ENCODE data around the gene EBLN2. TPM values are rescaled to one million over a fixed set of nuclear protein-coding genes. Genes with fewer than 3 reads are reported as not detected.

The EBLN2 gene
- total and polyA plus RNA-seq, 2 experiments from 2014 or later, result 4.7 to 9.9 TPM

DNA sequence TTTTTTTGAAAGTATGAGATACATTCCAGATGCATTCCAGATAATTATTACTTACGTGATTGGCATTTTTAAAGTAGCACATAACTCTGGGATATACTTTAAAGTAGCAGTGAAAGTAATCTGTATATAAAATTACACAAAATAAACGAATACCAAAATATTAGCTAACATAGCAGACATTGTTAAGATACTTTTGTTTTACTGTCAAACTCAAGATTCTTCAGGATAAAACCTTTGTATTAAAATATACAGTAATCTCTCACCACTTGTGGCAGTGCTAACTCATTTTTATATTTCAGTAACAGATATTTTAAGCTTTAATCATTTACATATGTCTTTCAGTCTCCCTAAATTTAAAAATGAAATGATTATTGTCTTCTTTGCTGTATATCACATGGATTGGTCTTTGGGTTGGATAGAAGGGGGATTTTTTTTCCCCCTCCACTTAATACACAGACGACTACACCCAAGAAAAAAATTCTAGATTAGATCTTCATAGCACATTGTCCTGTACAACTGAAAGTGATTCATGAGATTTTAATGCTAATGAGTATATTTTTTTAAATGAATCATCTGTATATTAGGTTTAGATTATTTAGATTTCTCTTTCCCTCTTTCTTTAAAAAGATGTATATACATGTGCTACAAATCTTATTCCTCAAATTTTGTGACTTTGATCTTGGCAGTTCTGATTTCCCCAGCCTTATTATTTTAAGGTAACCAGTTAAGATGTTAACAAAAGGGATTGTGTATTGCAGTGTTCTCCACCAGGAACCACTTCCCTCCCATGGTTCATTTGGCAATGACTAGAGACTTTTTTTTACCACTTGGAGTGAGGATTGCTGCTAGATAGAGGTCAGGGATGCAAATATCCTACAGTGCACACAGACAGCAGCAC, 24.5 kb upstream of the EBLN2 start (continued):
- TF ChIP-seq, protein P1, sequence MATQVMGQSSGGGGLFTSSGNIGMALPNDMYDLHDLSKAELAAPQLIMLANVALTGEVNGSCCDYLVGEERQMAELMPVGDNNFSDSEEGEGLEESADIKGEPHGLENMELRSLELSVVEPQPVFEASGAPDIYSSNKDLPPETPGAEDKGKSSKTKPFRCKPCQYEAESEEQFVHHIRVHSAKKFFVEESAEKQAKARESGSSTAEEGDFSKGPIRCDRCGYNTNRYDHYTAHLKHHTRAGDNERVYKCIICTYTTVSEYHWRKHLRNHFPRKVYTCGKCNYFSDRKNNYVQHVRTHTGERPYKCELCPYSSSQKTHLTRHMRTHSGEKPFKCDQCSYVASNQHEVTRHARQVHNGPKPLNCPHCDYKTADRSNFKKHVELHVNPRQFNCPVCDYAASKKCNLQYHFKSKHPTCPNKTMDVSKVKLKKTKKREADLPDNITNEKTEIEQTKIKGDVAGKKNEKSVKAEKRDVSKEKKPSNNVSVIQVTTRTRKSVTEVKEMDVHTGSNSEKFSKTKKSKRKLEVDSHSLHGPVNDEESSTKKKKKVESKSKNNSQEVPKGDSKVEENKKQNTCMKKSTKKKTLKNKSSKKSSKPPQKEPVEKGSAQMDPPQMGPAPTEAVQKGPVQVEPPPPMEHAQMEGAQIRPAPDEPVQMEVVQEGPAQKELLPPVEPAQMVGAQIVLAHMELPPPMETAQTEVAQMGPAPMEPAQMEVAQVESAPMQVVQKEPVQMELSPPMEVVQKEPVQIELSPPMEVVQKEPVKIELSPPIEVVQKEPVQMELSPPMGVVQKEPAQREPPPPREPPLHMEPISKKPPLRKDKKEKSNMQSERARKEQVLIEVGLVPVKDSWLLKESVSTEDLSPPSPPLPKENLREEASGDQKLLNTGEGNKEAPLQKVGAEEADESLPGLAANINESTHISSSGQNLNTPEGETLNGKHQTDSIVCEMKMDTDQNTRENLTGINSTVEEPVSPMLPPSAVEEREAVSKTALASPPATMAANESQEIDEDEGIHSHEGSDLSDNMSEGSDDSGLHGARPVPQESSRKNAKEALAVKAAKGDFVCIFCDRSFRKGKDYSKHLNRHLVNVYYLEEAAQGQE (IDR thresholded peaks at IDR 0.05; ENCODE audit: unreplicated experiment), result no peak
- TF ChIP-seq EZH2 (IDR thresholded peaks at IDR 0.05; ENCODE audit: low read depth, unreplicated experiment) (no peak), ZNF114 (CRISPR knock-in tag; IDR thresholded peaks at IDR 0.05) (no peak)

DNA sequence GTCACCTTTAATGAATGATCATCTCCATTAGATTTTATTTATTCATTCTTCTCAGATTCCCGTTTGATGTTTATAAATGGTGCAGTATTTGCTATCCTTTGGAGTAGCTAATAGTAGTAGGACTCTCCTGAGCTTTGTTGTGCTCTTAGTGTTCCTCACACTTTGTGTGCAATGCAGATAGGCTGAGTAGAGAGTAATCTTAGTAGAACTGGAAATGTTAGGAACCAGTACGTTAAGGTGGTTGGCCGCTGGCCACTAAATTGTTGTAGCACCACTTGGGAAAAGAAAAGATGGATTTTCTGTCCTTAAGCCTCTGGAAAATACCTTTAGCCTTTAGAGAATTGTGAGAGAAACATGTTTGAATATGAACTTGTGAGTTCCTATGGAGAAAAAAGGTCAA, 19.9 kb upstream of the EBLN2 start:
- Histone ChIP-seq H3K4me3 (no peak overlapping the region), H3K79me2 (replicated peaks; ENCODE audit: insufficient read depth) (no peaks in the 10 kb centered on the region; the same call in 1 of the 2 replicates)
- TF ChIP-seq EZH2 (IDR thresholded peaks at IDR 0.05; ENCODE audit: low read depth, unreplicated experiment), result no peak
- TF ChIP-seq POLR2AphosphoS5 (IDR thresholded peaks at IDR 0.05; ENCODE audit: low read depth), result no peak
- no peak for TF ChIP-seq ZNF331 (CRISPR knock-in tag; IDR thresholded peaks at IDR 0.05; ENCODE audit: low read depth)
- TF ChIP-seq, protein P2, sequence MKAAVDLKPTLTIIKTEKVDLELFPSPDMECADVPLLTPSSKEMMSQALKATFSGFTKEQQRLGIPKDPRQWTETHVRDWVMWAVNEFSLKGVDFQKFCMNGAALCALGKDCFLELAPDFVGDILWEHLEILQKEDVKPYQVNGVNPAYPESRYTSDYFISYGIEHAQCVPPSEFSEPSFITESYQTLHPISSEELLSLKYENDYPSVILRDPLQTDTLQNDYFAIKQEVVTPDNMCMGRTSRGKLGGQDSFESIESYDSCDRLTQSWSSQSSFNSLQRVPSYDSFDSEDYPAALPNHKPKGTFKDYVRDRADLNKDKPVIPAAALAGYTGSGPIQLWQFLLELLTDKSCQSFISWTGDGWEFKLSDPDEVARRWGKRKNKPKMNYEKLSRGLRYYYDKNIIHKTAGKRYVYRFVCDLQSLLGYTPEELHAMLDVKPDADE (IDR thresholded peaks at IDR 0.05), result no peak
- no peak for TF ChIP-seq STAT1 (IDR thresholded peaks at IDR 0.05; ENCODE audit: unreplicated experiment)
- TF ChIP-seq, protein P3, sequence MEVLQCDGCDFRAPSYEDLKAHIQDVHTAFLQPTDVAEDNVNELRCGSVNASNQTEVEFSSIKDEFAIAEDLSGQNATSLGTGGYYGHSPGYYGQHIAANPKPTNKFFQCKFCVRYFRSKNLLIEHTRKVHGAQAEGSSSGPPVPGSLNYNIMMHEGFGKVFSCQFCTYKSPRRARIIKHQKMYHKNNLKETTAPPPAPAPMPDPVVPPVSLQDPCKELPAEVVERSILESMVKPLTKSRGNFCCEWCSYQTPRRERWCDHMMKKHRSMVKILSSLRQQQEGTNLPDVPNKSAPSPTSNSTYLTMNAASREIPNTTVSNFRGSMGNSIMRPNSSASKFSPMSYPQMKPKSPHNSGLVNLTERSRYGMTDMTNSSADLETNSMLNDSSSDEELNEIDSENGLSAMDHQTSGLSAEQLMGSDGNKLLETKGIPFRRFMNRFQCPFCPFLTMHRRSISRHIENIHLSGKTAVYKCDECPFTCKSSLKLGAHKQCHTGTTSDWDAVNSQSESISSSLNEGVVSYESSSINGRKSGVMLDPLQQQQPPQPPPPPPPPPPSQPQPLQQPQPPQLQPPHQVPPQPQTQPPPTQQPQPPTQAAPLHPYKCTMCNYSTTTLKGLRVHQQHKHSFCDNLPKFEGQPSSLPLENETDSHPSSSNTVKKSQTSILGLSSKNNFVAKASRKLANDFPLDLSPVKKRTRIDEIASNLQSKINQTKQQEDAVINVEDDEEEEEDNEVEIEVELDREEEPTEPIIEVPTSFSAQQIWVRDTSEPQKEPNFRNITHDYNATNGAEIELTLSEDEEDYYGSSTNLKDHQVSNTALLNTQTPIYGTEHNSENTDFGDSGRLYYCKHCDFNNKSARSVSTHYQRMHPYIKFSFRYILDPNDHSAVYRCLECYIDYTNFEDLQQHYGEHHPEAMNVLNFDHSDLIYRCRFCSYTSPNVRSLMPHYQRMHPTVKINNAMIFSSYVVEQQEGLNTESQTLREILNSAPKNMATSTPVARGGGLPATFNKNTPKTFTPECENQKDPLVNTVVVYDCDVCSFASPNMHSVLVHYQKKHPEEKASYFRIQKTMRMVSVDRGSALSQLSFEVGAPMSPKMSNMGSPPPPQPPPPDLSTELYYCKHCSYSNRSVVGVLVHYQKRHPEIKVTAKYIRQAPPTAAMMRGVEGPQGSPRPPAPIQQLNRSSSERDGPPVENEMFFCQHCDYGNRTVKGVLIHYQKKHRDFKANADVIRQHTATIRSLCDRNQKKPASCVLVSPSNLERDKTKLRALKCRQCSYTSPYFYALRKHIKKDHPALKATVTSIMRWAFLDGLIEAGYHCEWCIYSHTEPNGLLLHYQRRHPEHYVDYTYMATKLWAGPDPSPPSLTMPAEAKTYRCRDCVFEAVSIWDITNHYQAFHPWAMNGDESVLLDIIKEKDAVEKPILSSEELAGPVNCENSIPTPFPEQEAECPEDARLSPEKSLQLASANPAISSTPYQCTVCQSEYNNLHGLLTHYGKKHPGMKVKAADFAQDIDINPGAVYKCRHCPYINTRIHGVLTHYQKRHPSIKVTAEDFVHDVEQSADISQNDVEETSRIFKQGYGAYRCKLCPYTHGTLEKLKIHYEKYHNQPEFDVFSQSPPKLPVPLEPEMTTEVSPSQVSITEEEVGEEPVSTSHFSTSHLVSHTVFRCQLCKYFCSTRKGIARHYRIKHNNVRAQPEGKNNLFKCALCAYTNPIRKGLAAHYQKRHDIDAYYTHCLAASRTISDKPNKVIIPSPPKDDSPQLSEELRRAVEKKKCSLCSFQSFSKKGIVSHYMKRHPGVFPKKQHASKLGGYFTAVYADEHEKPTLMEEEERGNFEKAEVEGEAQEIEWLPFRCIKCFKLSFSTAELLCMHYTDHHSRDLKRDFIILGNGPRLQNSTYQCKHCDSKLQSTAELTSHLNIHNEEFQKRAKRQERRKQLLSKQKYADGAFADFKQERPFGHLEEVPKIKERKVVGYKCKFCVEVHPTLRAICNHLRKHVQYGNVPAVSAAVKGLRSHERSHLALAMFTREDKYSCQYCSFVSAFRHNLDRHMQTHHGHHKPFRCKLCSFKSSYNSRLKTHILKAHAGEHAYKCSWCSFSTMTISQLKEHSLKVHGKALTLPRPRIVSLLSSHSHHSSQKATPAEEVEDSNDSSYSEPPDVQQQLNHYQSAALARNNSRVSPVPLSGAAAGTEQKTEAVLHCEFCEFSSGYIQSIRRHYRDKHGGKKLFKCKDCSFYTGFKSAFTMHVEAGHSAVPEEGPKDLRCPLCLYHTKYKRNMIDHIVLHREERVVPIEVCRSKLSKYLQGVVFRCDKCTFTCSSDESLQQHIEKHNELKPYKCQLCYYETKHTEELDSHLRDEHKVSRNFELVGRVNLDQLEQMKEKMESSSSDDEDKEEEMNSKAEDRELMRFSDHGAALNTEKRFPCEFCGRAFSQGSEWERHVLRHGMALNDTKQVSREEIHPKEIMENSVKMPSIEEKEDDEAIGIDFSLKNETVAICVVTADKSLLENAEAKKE (CRISPR knock-in tag; IDR thresholded peaks at IDR 0.05), result no peak
- no peak for TF ChIP-seq EZH2phosphoT487 (IDR thresholded peaks at IDR 0.05; ENCODE audit: unreplicated experiment)
- TF ChIP-seq, protein P4, sequence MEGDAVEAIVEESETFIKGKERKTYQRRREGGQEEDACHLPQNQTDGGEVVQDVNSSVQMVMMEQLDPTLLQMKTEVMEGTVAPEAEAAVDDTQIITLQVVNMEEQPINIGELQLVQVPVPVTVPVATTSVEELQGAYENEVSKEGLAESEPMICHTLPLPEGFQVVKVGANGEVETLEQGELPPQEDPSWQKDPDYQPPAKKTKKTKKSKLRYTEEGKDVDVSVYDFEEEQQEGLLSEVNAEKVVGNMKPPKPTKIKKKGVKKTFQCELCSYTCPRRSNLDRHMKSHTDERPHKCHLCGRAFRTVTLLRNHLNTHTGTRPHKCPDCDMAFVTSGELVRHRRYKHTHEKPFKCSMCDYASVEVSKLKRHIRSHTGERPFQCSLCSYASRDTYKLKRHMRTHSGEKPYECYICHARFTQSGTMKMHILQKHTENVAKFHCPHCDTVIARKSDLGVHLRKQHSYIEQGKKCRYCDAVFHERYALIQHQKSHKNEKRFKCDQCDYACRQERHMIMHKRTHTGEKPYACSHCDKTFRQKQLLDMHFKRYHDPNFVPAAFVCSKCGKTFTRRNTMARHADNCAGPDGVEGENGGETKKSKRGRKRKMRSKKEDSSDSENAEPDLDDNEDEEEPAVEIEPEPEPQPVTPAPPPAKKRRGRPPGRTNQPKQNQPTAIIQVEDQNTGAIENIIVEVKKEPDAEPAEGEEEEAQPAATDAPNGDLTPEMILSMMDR (conservative IDR thresholded peaks at IDR 0.05; ENCODE audit: low read depth in 2 of 2), result no peak

More for the DNA sequence above, 19.9 kb upstream of the EBLN2 start:
- Histone ChIP-seq H4K20me1 (replicated peaks; ENCODE audit: insufficient read depth) (peaks cover 76% of the 10 kb centered on the region), H3K4me2 (no peak overlapping the region), H2AFZ (no peak overlapping the region), H3K4me1 (ENCODE audit: insufficient read depth) (peaks cover 70% of the 10 kb centered on the region), H3K36me3 (ENCODE audit: insufficient read depth) (no peaks in the 10 kb centered on the region), H3F3A (replicated peaks; ENCODE audit: low read depth) (no peaks in the 10 kb centered on the region), H3K27me3 (ENCODE audit: insufficient read depth) (no peaks in the 10 kb centered on the region), H3K9me2 (ENCODE audit: insufficient read depth) (no peaks in the 10 kb centered on the region), H3K27ac (ENCODE audit: low read depth) (no peak overlapping the region)
- DNase-seq (ENCODE audit: low spot score) (no peak), ATAC-seq (peak; percentile 20; the same call in 2 of the 3 replicates)
- H3K36me3 Mint-ChIP-seq (ENCODE audit: low read depth), result no peaks in the 10 kb centered on the region
- peak overlapping the region; percentile 16 for H3K27ac Mint-ChIP-seq
- no peak overlapping the region for H3K4me3 Mint-ChIP-seq
- peaks cover 68% of the 10 kb centered on the region for H3K4me1 Mint-ChIP-seq
- no peaks in the 10 kb centered on the region for H3K9me3 Mint-ChIP-seq
- H3K27me3 Mint-ChIP-seq (ENCODE audit: insufficient read depth, low read depth, poor library complexity), result no peaks in the 10 kb centered on the region

Measured in GM23338 (cell line).